Endothelial cell of umbilical vein (primary cell): ENCODE measurements around the gene SPRY1.

ENCODE experiments used
- CTCF ChIP-seq, 2 donors: IDR thresholded peaks; 1 replicate in 1 of 2; 2 replicates in 1 of 2; pipeline ENCODE4 v1.5.1; 2011; ENCODE audit warnings: low read length in 2 of 2, mild to moderate bottlenecking in 2 of 2, moderate library complexity in 2 of 2, control low read depth in 1 of 2, inconsistent platforms in 1 of 2, low read depth in 1 of 2; ENCODE audit not compliant: insufficient read depth in 1 of 2; ENCODE audit errors: extremely low read depth in 1 of 2
- EZH2 ChIP-seq: IDR thresholded peaks from 2 replicates; pipeline ENCODE4 v1.6.1; 2012; ENCODE audit warnings: borderline replicate concordance, low read depth, mild to moderate bottlenecking, moderate library complexity, low read length, inconsistent platforms; ENCODE audit not compliant: severe bottlenecking
- GATA2 ChIP-seq: IDR thresholded peaks from 2 replicates; pipeline ENCODE4 v1.7.0; 2011; ENCODE audit warnings: low read depth, mild to moderate bottlenecking, moderate library complexity, mixed read lengths, low read length; ENCODE audit not compliant: insufficient read length, insufficient read depth
- JUN ChIP-seq: IDR thresholded peaks from 2 replicates; pipeline ENCODE4 v1.6.1; 2011; ENCODE audit warnings: borderline replicate concordance, low read depth; ENCODE audit not compliant: insufficient read length, insufficient read depth
- MAX ChIP-seq: IDR thresholded peaks from 2 replicates; pipeline ENCODE4 v1.6.1; 2011; ENCODE audit not compliant: insufficient read depth, insufficient read length
- MYC ChIP-seq: IDR thresholded peaks from one replicate; pipeline ENCODE4 v1.6.1; 2011; ENCODE audit warnings: mild to moderate bottlenecking, low read depth, low read length
- POLR2A ChIP-seq: IDR thresholded peaks from 2 replicates; pipeline ENCODE4 v1.6.1; 2012; ENCODE audit warnings: low read depth, mild to moderate bottlenecking, control low read depth, low read length
- POLR2AphosphoS5 ChIP-seq: IDR thresholded peaks from 2 replicates; pipeline ENCODE4 v1.6.1; 2012; ENCODE audit warnings: low read depth, mild to moderate bottlenecking, control low read depth, low read length, moderate library complexity; ENCODE audit not compliant: insufficient read depth

GRCh38 chr4:123450393-123450792 is 53.8 kb downstream of the SPRY1 start:
- no peak for TF ChIP-seq POLR2A
- TF ChIP-seq JUN = no peak
- no peak for TF ChIP-seq CTCF (IDR thresholded peaks at IDR 0.05; ENCODE audit: extremely low read depth in 1 of 2, insufficient read depth in 1 of 2, low read depth in 1 of 2, low read length in 2 of 2)
- no peak for TF ChIP-seq MAX
- no peak for TF ChIP-seq EZH2
- TF ChIP-seq POLR2AphosphoS5 = no peak
- TF ChIP-seq GATA2 = no peak
- no peak for TF ChIP-seq MYC
